K562 (cell line): ENCODE measurements around the gene AGBL1. TPM values are rescaled to one million over a fixed set of nuclear protein-coding genes. Genes with fewer than 3 reads are reported as not detected.

Experiments used
- ATAC-seq: fragments of 200-7000 bp; cut with Tn5 transposase; 3 replicates; pipeline ENCODE4 v1.9.1; 2020; ENCODE audit warnings: moderate library complexity
- BruUV-seq: library from RNA; stranded (reverse); fragments of 400-500 nt; replicated peaks from 2 replicates; lab custom pipeline; 2021; lab: Mats Ljungman, UMichigan
- CTCF ChIA-PET: fragments of 300-600 bp; formaldehyde crosslinking; extraction: SDS; loops from one replicate; lab custom pipeline; 2021; ENCODE audit warnings: low intra/inter-chr PET ratio; lab: Yijun Ruan, JAX
- POLR2A ChIA-PET: fragments of 300-600, 350-650 bp; sonication (Branson Sonifier 250); formaldehyde crosslinking; extraction: SDS; loops from one replicate; lab custom pipeline; 2021; ENCODE audit warnings: antibody characterized with exemption, inconsistent platforms; lab: Yijun Ruan, JAX
- DNase-seq, 4 experiments: peaks; one replicate each; pipeline versions ENCODE4 v3.0.0 to v3.0.0-alpha.2; 2011 to 2018; ENCODE audit warnings: low spot score in 3 of 4, mixed read lengths in 3 of 4; ENCODE audit errors: extremely low read depth in 1 of 4
- FAIRE-seq: peaks from 2 replicates; lab custom pipeline; 2011; peaks lifted over from hg19 to GRCh38; lab: Jason Lieb, UNC
- H2AFZ ChIP-seq: 2 replicates; pipeline ENCODE4 v1.6.0; 2011; ENCODE audit warnings: low read depth, low read length, control low read depth, inconsistent platforms
- H3K27ac ChIP-seq: fragments of 200-600 bp; 3 replicates; pipeline ENCODE4 v1.8.0; 2011; ENCODE audit warnings: low read depth, mild to moderate bottlenecking, control low read depth, inconsistent platforms, low read length, moderate library complexity, mixed read lengths; ENCODE audit errors: extremely low read depth
- H3K27me3 ChIP-seq, 2 experiments: fragments of 300-600 bp in 1 of 2; 2 replicates in 1 of 2; 3 replicates in 1 of 2; pipeline versions ENCODE4 v1.6.0 to v1.8.0; 2011; ENCODE audit warnings: inconsistent platforms in 2 of 2, low read length in 2 of 2, mild to moderate bottlenecking in 1 of 2, mixed read lengths in 1 of 2, moderate library complexity in 1 of 2; ENCODE audit not compliant: control insufficient read depth in 2 of 2, insufficient read depth in 2 of 2
- H3K36me3 ChIP-seq: fragments of 300-600 bp; 3 replicates; pipeline ENCODE4 v1.8.0; 2011; ENCODE audit warnings: mild to moderate bottlenecking, low read length, inconsistent platforms; ENCODE audit not compliant: control insufficient read depth, insufficient read depth
- H3K4me1 ChIP-seq, 2 experiments: fragments of 200-600 bp in 1 of 2; replicated peaks in 1 of 2; 2 replicates in 1 of 2; 3 replicates in 1 of 2; pipeline versions ENCODE4 v1.5.1 to v1.8.0; 2011; ENCODE audit warnings: inconsistent platforms in 2 of 2, low read length in 2 of 2, mild to moderate bottlenecking in 1 of 2, mixed read lengths in 1 of 2, moderate library complexity in 1 of 2; ENCODE audit not compliant: control insufficient read depth in 2 of 2, insufficient read depth in 2 of 2
- H3K4me2 ChIP-seq: 2 replicates; pipeline ENCODE4 v1.6.1; 2011; ENCODE audit warnings: low read length, control low read depth, inconsistent platforms, mixed read lengths; ENCODE audit not compliant: insufficient read depth
- H3K4me3 ChIP-seq: fragments of 200-600 bp; sonication (generic), shearing (Covaris generic); 2 replicates; pipeline ENCODE4 v1.5.1; 2016; ENCODE audit warnings: control low read depth, inconsistent platforms
- H3K79me2 ChIP-seq: fragments of 200-600 bp; 3 replicates; pipeline ENCODE4 v1.8.0; 2011; ENCODE audit warnings: low read length, inconsistent platforms; ENCODE audit not compliant: control insufficient read depth, insufficient read depth
- H3K9ac ChIP-seq, 2 experiments: 2 replicates each; pipeline versions ENCODE4 v1.6.0 to v1.6.1; 2011; ENCODE audit warnings: low read depth in 2 of 2, low read length in 2 of 2, control low read depth in 1 of 2, inconsistent platforms in 1 of 2, mild to moderate bottlenecking in 1 of 2, mixed read lengths in 1 of 2; ENCODE audit not compliant: insufficient read depth in 1 of 2
- H3K9me1 ChIP-seq: one replicate; pipeline ENCODE4 v1.6.0; 2011; ENCODE audit warnings: inconsistent platforms, mild to moderate bottlenecking, low read length, moderate library complexity; ENCODE audit not compliant: control insufficient read depth, insufficient read depth
- H3K9me3 ChIP-seq: replicated peaks from 2 replicates; pipeline ENCODE4 v1.5.1; 2011; ENCODE audit warnings: low read depth, low read length, inconsistent platforms; ENCODE audit not compliant: control insufficient read depth, insufficient read depth
- H4K20me1 ChIP-seq: replicated peaks from 2 replicates; pipeline ENCODE4 v1.6.1; 2011; ENCODE audit warnings: low read length, inconsistent platforms, mixed read lengths; ENCODE audit not compliant: control insufficient read depth, insufficient read depth
- ELF4 ChIP-seq: fragments of 450-650 bp; formaldehyde crosslinking; IDR thresholded peaks from 2 replicates; pipeline ENCODE4 v1.4.0; 2022; ENCODE audit warnings: missing genetic modification characterization
- GABPA ChIP-seq: fragments of 200-800 bp; sonication (Bioruptor generic); conservative IDR thresholded peaks from 2 replicates; pipeline ENCODE4 v1.6.1; 2016; ENCODE audit warnings: low read depth, missing genetic modification characterization, missing compliant biosample characterization
- NEUROD1 ChIP-seq: fragments of 150-350 bp; IDR thresholded peaks from 2 replicates; pipeline ENCODE4 v1.6.1; 2014; ENCODE audit warnings: borderline replicate concordance, low read length, low read depth; ENCODE audit not compliant: partially characterized antibody
- NR2C2 ChIP-seq, 2 experiments: fragments of 200-800 bp in 1 of 2; sonication (Bioruptor generic) in 1 of 2; sonication (generic) in 1 of 2; formaldehyde crosslinking in 1 of 2; IDR thresholded peaks; 2 replicates each; pipeline versions ENCODE4 v1.6.1 to v1.8.0; 2016 to 2022; ENCODE audit warnings: mild to moderate bottlenecking in 1 of 2, missing compliant biosample characterization in 1 of 2, missing genetic modification characterization in 1 of 2, missing genetic modification reagents in 1 of 2
- PKNOX1 ChIP-seq: fragments of 450-650 bp; IDR thresholded peaks from 2 replicates; pipeline ENCODE4 v1.6.1; 2016
- SNAPC5 ChIP-seq: fragments of 250-450 bp; sonication (Bioruptor Pico); IDR thresholded peaks from 2 replicates; pipeline ENCODE4 v1.8.0; 2021; ENCODE audit warnings: moderate library complexity, mild to moderate bottlenecking, inconsistent platforms
- WGBS: fragments of 100-300 bp; shearing (Covaris generic); methylation state at CpG from one replicate; pipeline ENCODE4 v1.1.6; 2016; ENCODE audit warnings: low coverage, mixed read lengths; ENCODE audit not compliant: insufficient coverage; ENCODE audit errors: missing lambda C conversion rate; 5-methylcytosine and 5-hydroxymethylcytosine counted together
- in situ Hi-C: fragments of 300-500 bp; cut with MboI; formaldehyde crosslinking; loops from 4 replicates; pipeline ENCODE4 v1.15.0; 2018; ENCODE audit warnings: inconsistent platforms, mixed read lengths
- intact Hi-C: fragments of 100-400 bp; cut with micrococcal nuclease; formaldehyde crosslinking; loops from 2 replicates; pipeline ENCODE4 v1.14.2; 2022
- polyA plus RNA-seq, 8 experiments: library from polyadenylated mRNA; depleted of rRNA in 4 of 8; stranded (reverse) in 5 of 8; unstranded in 3 of 8; fragments of >200 nt; fragmentation: Nextera tagmentation in 2 of 8; fragmentation: Illumina TruSeq in 1 of 8; extraction: Ambion mirVana in 2 of 8; extraction: Trizol in 1 of 8; gene quantifications; 2 replicates each; pipeline versions ENCODE4 v1.2.1 to v1.2.3, GENCODE V29; 2011 to 2014; ENCODE audit warnings: inconsistent platforms in 1 of 8, missing spikeins in 1 of 8
- total RNA-seq, 7 experiments: library from RNA; depleted of rRNA in 6 of 7; stranded (reverse); fragments of >200 nt in 6 of 7; fragmentation: Illumina TruSeq in 2 of 7; extraction: Trizol in 2 of 7; gene quantifications; 2 replicates each; pipeline versions ENCODE4 v1.2.1 to v1.2.3, GENCODE V29; 2011 to 2021; ENCODE audit warnings: low replicate concordance in 1 of 7
- TF ChIP-seq, protein P1 (sequence below), 2 experiments: fragments of 450-650 bp; formaldehyde crosslinking in 1 of 2; IDR thresholded peaks; 2 replicates each; pipeline versions ENCODE4 v1.4.0 to v1.6.1; 2014 to 2020; ENCODE audit warnings: mild to moderate bottlenecking in 2 of 2, borderline replicate concordance in 1 of 2, low read depth in 1 of 2
- TF ChIP-seq, protein P2 (sequence below): sonication (generic); formaldehyde crosslinking; IDR thresholded peaks from 2 replicates; pipeline ENCODE4 v1.8.1; 2022; ENCODE audit warnings: missing genetic modification reagents

AGBL1 gene
- total and polyA plus RNA-seq, 9 of the 15 experiments (the other 6 are each of a cell fraction or from before 2014, with no cell fraction given): not detected

- in situ Hi-C loops: no loop called here
- CTCF ChIA-PET: no interaction called here
These were observed 511.5 kb downstream of the AGBL1 start for GRCh38 chr15:86591158-86591557.

More at GRCh38 chr15:86591158-86591557, 511.5 kb downstream of the AGBL1 start:
- no peak overlapping the region for H3K4me3 ChIP-seq
- intact Hi-C loops: no loop called here
- no peak overlapping the region for H2AFZ ChIP-seq
- H3K4me1 ChIP-seq: no peaks in the 10 kb centered on the region
- no peak overlapping the region for H3K4me2 ChIP-seq
- WGBS: 0% methylated on average over 1 of the region's 1 CpG
- no peaks in the 10 kb centered on the region for H3K9me3 ChIP-seq
- TF ChIP-seq NR2C2 (CRISPR knock-in tag; IDR thresholded peaks at IDR 0.05) (no peak), NR2C2 (tag; IDR thresholded peaks at IDR 0.05) (no peak), GABPA (tag) (no peak), NEUROD1 (no peak), SNAPC5 (CRISPR knock-in tag) (no peak), ELF4 (CRISPR knock-in tag) (no peak), PKNOX1 (no peak)
- TF ChIP-seq, protein P1, sequence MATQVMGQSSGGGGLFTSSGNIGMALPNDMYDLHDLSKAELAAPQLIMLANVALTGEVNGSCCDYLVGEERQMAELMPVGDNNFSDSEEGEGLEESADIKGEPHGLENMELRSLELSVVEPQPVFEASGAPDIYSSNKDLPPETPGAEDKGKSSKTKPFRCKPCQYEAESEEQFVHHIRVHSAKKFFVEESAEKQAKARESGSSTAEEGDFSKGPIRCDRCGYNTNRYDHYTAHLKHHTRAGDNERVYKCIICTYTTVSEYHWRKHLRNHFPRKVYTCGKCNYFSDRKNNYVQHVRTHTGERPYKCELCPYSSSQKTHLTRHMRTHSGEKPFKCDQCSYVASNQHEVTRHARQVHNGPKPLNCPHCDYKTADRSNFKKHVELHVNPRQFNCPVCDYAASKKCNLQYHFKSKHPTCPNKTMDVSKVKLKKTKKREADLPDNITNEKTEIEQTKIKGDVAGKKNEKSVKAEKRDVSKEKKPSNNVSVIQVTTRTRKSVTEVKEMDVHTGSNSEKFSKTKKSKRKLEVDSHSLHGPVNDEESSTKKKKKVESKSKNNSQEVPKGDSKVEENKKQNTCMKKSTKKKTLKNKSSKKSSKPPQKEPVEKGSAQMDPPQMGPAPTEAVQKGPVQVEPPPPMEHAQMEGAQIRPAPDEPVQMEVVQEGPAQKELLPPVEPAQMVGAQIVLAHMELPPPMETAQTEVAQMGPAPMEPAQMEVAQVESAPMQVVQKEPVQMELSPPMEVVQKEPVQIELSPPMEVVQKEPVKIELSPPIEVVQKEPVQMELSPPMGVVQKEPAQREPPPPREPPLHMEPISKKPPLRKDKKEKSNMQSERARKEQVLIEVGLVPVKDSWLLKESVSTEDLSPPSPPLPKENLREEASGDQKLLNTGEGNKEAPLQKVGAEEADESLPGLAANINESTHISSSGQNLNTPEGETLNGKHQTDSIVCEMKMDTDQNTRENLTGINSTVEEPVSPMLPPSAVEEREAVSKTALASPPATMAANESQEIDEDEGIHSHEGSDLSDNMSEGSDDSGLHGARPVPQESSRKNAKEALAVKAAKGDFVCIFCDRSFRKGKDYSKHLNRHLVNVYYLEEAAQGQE (IDR thresholded peaks at IDR 0.05; ENCODE audit: borderline replicate concordance): no peak
- TF ChIP-seq, protein P1 (CRISPR knock-in tag; IDR thresholded peaks at IDR 0.05; ENCODE audit: low read depth): no peak
- TF ChIP-seq, protein P2, sequence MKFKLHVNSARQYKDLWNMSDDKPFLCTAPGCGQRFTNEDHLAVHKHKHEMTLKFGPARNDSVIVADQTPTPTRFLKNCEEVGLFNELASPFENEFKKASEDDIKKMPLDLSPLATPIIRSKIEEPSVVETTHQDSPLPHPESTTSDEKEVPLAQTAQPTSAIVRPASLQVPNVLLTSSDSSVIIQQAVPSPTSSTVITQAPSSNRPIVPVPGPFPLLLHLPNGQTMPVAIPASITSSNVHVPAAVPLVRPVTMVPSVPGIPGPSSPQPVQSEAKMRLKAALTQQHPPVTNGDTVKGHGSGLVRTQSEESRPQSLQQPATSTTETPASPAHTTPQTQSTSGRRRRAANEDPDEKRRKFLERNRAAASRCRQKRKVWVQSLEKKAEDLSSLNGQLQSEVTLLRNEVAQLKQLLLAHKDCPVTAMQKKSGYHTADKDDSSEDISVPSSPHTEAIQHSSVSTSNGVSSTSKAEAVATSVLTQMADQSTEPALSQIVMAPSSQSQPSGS (CRISPR knock-in tag): no peak
- POLR2A ChIA-PET: no interaction called here
- no peaks in the 10 kb centered on the region for H3K27me3 ChIP-seq
- DNase-seq (no peak), ATAC-seq (no peak), FAIRE-seq (no peak)
- no peaks in the 10 kb centered on the region for H3K36me3 ChIP-seq
- no peaks in the 10 kb centered on the region for H4K20me1 ChIP-seq
- no peaks in the 10 kb centered on the region for H3K9me1 ChIP-seq
- H3K9ac ChIP-seq: no peak overlapping the region
- no peak overlapping the region for H3K27ac ChIP-seq
- BruUV-seq: no TSS peak
- H3K79me2 ChIP-seq: no peaks in the 10 kb centered on the region
